Measurements from ENCODE around the gene CGB7.
A peak's percentile ranks its signal among the peaks of the same experiment; 100 is the strongest.
"Not testable (repeated sequence)": the region's sequence is repeated elsewhere in the genome, so short reads cannot be mapped to it uniquely, and the experiment has no call there.

CGB7 gene

GRCh38 chr19:49057636-49058234, at the start of gene CGB7:
CGB7 (minus strand) TSS chr19:49057749; CDS start chr19:49055375, 2,374 bp downstream.
- DNase-seq (ENCODE audit: low read depth in 2 of 3, low spot score in 1 of 3), result peak in 2 of 3 donors; percentile 30 to 35

GRCh38 chr19:49106648-49107135, 49.1 kb upstream of the CGB7 start:
- peak; percentile 50 to 66 (median 58) for DNase-seq (ENCODE audit: low read depth in 2 of 3, low spot score in 1 of 3)

- no peak for DNase-seq (ENCODE audit: low read depth in 2 of 3, low spot score in 1 of 3)
Measured at GRCh38 chr19:49104229-49104864, 46.8 kb upstream of the CGB7 start.

GRCh38 chr19:49103331-49104085, 46.0 kb upstream of the CGB7 start:
- no peak for DNase-seq (ENCODE audit: low read depth in 2 of 3, low spot score in 1 of 3)

GRCh38 chr19:49102303-49102702, 44.8 kb upstream of the CGB7 start:
- DNase-seq (ENCODE audit: low read depth in 2 of 3, low spot score in 1 of 3), result no peak

GRCh38 chr19:49101160-49101559, 43.6 kb upstream of the CGB7 start:
- DNase-seq (ENCODE audit: low read depth in 2 of 3, low spot score in 1 of 3), result no peak

GRCh38 chr19:49098795-49099194, 41.2 kb upstream of the CGB7 start:
- DNase-seq (ENCODE audit: low read depth in 2 of 3, low spot score in 1 of 3), result no peak

- DNase-seq (ENCODE audit: low read depth in 2 of 3, low spot score in 1 of 3), result peak; percentile 39 to 75 (median 54)
Measured at GRCh38 chr19:49097453-49098288, 40.1 kb upstream of the CGB7 start.

- DNase-seq (ENCODE audit: low read depth in 2 of 3, low spot score in 1 of 3), result no peak
Measured at GRCh38 chr19:49094505-49095482, 37.2 kb upstream of the CGB7 start.

- DNase-seq (ENCODE audit: low read depth in 2 of 3, low spot score in 1 of 3), result no peak
Measured at GRCh38 chr19:49092686-49093085, 35.1 kb upstream of the CGB7 start.

- no peak for DNase-seq (ENCODE audit: low read depth in 2 of 3, low spot score in 1 of 3)
Measured at GRCh38 chr19:49091391-49092038, 34.0 kb upstream of the CGB7 start.

- no peak for DNase-seq (ENCODE audit: low read depth in 2 of 3, low spot score in 1 of 3)
Measured at GRCh38 chr19:49086296-49086695, 28.7 kb upstream of the CGB7 start.

GRCh38 chr19:49085868-49086232, 28.3 kb upstream of the CGB7 start:
- no peak for DNase-seq (ENCODE audit: low read depth in 2 of 3, low spot score in 1 of 3)

- DNase-seq (ENCODE audit: low read depth in 2 of 3, low spot score in 1 of 3), result peak; percentile 97 to 99 (median 98)
Measured at GRCh38 chr19:49085020-49085867, 27.7 kb upstream of the CGB7 start, which contains the start of gene SNRNP70. SNRNP70 (plus strand) TSS chr19:49085451; CDS start chr19:49086415, 964 bp downstream.

GRCh38 chr19:49084206-49085019, 26.9 kb upstream of the CGB7 start:
- DNase-seq (ENCODE audit: low read depth in 2 of 3, low spot score in 1 of 3), result no peak

GRCh38 chr19:49081273-49081672, 23.7 kb upstream of the CGB7 start:
- no peak for DNase-seq (ENCODE audit: low read depth in 2 of 3, low spot score in 1 of 3)

- no peak for DNase-seq (ENCODE audit: low read depth in 2 of 3, low spot score in 1 of 3)
Measured at GRCh38 chr19:49080392-49080791, 22.8 kb upstream of the CGB7 start.

- not testable (repeated sequence) for DNase-seq (ENCODE audit: low read depth in 2 of 3, low spot score in 1 of 3)
Measured at GRCh38 chr19:49074869-49075268, 17.3 kb upstream of the CGB7 start.

All from stimulated activated CD4-positive, alpha-beta T cell treated with anti-CD3 and anti-CD28 coated beads, Interleukin-12 subunit alpha, Interleukin-12 subunit beta, amount 100 ng/mL, for 48 hours (primary cell).